HepG2 (cell line): ENCODE measurements around the gene SPATA25. TPM values are rescaled to one million over a fixed set of nuclear protein-coding genes. Genes with fewer than 3 reads are reported as not detected.

Experiments
- CBX2 ChIP-seq, 2 experiments: fragments of 200-600 bp in 1 of 2; sonication (generic); formaldehyde crosslinking in 1 of 2; IDR thresholded peaks; 2 replicates each; pipeline versions ENCODE4 v1.7.0 to v1.8.1; 2018 to 2022; ENCODE audit warnings: low read depth in 2 of 2, low read length in 1 of 2, mild to moderate bottlenecking in 1 of 2, missing genetic modification reagents in 1 of 2
- DR1 ChIP-seq: sonication (generic); formaldehyde crosslinking; IDR thresholded peaks from 2 replicates; pipeline ENCODE4 v1.8.0; 2021; ENCODE audit warnings: mild to moderate bottlenecking, missing genetic modification reagents, inconsistent platforms
- HOXA9 ChIP-seq: sonication (generic); formaldehyde crosslinking; IDR thresholded peaks from 2 replicates; pipeline ENCODE4 v1.8.1; 2022; ENCODE audit warnings: missing genetic modification reagents, mild to moderate bottlenecking, moderate library complexity, borderline replicate concordance
- IKZF1 ChIP-seq: fragments of 450-650 bp; IDR thresholded peaks from 2 replicates; pipeline ENCODE4 v1.7.1; 2016
- ISX ChIP-seq: sonication (generic); formaldehyde crosslinking; conservative IDR thresholded peaks from 2 replicates; pipeline ENCODE4 v1.5.0; 2020; ENCODE audit warnings: missing genetic modification reagents
- KDM3A ChIP-seq: IDR thresholded peaks from 2 replicates; pipeline ENCODE4 v1.6.1; 2018; ENCODE audit warnings: low read depth, missing compliant biosample characterization
- KLF12 ChIP-seq: sonication (generic); formaldehyde crosslinking; IDR thresholded peaks from 2 replicates; pipeline ENCODE4 v1.4.0; 2020; ENCODE audit warnings: missing genetic modification reagents, borderline replicate concordance
- MAF1 ChIP-seq: sonication (generic); formaldehyde crosslinking; IDR thresholded peaks from 2 replicates; pipeline ENCODE4 v1.5.0; 2020; ENCODE audit warnings: missing genetic modification reagents, borderline replicate concordance
- MIER2 ChIP-seq: IDR thresholded peaks from 2 replicates; pipeline ENCODE4 v1.6.1; 2016; ENCODE audit warnings: missing biosample characterization, missing genetic modification reagents
- NFYB ChIP-seq: sonication (generic); formaldehyde crosslinking; IDR thresholded peaks from 2 replicates; pipeline ENCODE4 v1.4.0; 2020; ENCODE audit warnings: missing genetic modification reagents
- POLR2AphosphoS5 ChIP-seq: IDR thresholded peaks from 2 replicates; pipeline ENCODE4 v1.6.1; 2012; ENCODE audit warnings: low read depth, low read length
- PRMT3 ChIP-seq: sonication (generic); formaldehyde crosslinking; IDR thresholded peaks from 2 replicates; pipeline ENCODE4 v1.8.1; 2022; ENCODE audit warnings: low read depth, mild to moderate bottlenecking, moderate library complexity, missing genetic modification reagents, borderline replicate concordance
- REPIN1 ChIP-seq: sonication (generic); formaldehyde crosslinking; IDR thresholded peaks from 2 replicates; pipeline ENCODE4 v1.8.0; 2022; ENCODE audit warnings: missing genetic modification reagents, low read depth, mild to moderate bottlenecking, borderline replicate concordance
- SP140L ChIP-seq: sonication (generic); formaldehyde crosslinking; IDR thresholded peaks from 2 replicates; pipeline ENCODE4 v1.4.0; 2020; ENCODE audit warnings: missing genetic modification reagents, borderline replicate concordance
- ZKSCAN8 ChIP-seq: IDR thresholded peaks from 2 replicates; pipeline ENCODE4 v1.6.1; 2016; ENCODE audit warnings: borderline replicate concordance, missing genetic modification reagents, missing compliant biosample characterization
- ZNF143 ChIP-seq: sonication (generic); formaldehyde crosslinking; IDR thresholded peaks from 2 replicates; pipeline ENCODE4 v1.4.0; 2020; ENCODE audit warnings: missing genetic modification reagents
- ZNF331 ChIP-seq: sonication (generic); formaldehyde crosslinking; IDR thresholded peaks from 2 replicates; pipeline ENCODE4 v1.4.0; 2020; ENCODE audit warnings: missing genetic modification reagents
- ZNF468 ChIP-seq: sonication (generic); formaldehyde crosslinking; IDR thresholded peaks from 2 replicates; pipeline ENCODE4 v1.8.0; 2022; ENCODE audit warnings: mild to moderate bottlenecking, moderate library complexity, missing genetic modification reagents
- ZNF557 ChIP-seq: sonication (generic); formaldehyde crosslinking; IDR thresholded peaks from 2 replicates; pipeline ENCODE4 v1.4.0; 2020; ENCODE audit warnings: missing genetic modification reagents
- ZNF614 ChIP-seq: IDR thresholded peaks from 2 replicates; pipeline ENCODE4 v1.6.1; 2018; ENCODE audit warnings: missing biosample characterization, missing genetic modification reagents, inconsistent platforms, borderline replicate concordance
- ZNF615 ChIP-seq: sonication (generic); formaldehyde crosslinking; IDR thresholded peaks from 2 replicates; pipeline ENCODE4 v1.5.0; 2020; ENCODE audit warnings: mild to moderate bottlenecking, missing genetic modification reagents, borderline replicate concordance
- ZNF766 ChIP-seq: sonication (generic); formaldehyde crosslinking; IDR thresholded peaks from 2 replicates; pipeline ENCODE4 v1.5.0; 2020; ENCODE audit warnings: missing genetic modification reagents, borderline replicate concordance
- ZNF773 ChIP-seq: sonication (generic); formaldehyde crosslinking; IDR thresholded peaks from 2 replicates; pipeline ENCODE4 v1.4.0; 2020; ENCODE audit warnings: missing genetic modification reagents, borderline replicate concordance
- polyA plus RNA-seq, 8 experiments: library from polyadenylated mRNA; depleted of rRNA in 3 of 8; stranded (reverse) in 7 of 8; unstranded in 1 of 8; fragments of >200 nt; fragmentation: Illumina TruSeq in 4 of 8; extraction: Trizol in 4 of 8; gene quantifications; 2 replicates each; pipeline versions ENCODE4 v1.2.1 to v1.2.3, GENCODE V29; 2011 to 2016; ENCODE audit warnings: low read depth in 4 of 8, missing spikeins in 1 of 8, mixed read lengths in 1 of 8; ENCODE audit not compliant: insufficient read depth in 1 of 8
- total RNA-seq, 5 experiments: library from RNA; depleted of rRNA; stranded (reverse); fragments of >200 nt; fragmentation: Illumina TruSeq; extraction: Trizol; gene quantifications; 2 replicates each; pipeline ENCODE4 v1.2.3, GENCODE V29; 2016; ENCODE audit warnings: low read depth in 1 of 5
- TF ChIP-seq, protein P1 (sequence below): sonication (generic); formaldehyde crosslinking; IDR thresholded peaks from 2 replicates; pipeline ENCODE4 v1.5.1; 2020; ENCODE audit warnings: missing genetic modification reagents, mild to moderate bottlenecking, borderline replicate concordance
- TF ChIP-seq, protein P2 (sequence below): sonication (generic); formaldehyde crosslinking; IDR thresholded peaks from 2 replicates; pipeline ENCODE4 v1.5.0; 2020; ENCODE audit warnings: missing genetic modification reagents

SPATA25 gene
- total and polyA plus RNA-seq, 2 of the 13 experiments (the other 11 are each of a cell fraction or from before 2014, with no cell fraction given), result 4.8 to 7.6 TPM

DNA sequence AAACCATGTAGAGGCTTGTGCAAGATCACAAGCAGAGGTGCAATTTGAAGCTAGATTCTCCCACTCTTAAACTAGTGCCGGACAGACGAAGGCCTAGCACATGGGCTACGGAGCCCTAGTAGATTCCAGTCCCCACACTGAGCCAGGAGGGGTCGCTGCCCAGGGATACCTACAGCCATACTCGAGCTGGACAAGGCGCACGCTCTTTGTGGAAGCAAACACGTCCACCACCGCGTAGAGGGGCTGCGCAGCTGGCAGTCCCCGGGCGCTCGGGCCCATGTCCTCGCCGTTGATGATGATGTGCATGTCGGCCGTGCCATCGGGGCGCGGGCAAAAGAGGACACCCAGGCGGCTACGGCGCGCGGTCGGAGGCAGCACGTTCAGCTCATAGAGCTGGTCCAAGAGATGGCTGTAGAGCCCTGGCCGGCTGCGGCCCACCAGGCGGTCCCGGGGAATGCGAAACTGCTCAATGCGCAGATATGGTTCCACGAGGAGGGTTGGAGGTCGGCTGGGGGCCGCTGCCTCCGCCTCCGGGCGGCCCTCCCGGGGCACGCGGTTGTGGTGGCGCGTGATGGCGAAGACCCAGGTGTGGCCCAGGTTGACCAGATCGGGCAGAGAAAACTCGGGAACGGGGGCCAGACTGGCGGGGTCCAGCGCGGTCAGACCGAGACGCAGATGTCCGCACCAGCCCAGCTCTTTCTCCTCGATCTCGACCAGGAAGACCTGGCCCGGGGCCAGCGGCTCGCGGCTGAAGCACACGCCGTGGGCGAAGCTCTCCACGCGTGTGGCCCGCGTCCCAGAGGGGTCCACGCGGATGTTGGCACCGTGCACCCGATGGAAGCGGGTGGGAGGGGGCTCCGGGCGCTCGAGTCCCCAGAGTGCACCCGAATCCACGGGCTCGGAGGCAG, 2.9 kb upstream of the SPATA25 start (continued):
- TF ChIP-seq ZNF331 (CRISPR knock-in tag) (peak; percentile 94), POLR2AphosphoS5 (peak; percentile 74), ZKSCAN8 (CRISPR knock-in tag) (peak; percentile 84), KDM3A (CRISPR knock-in tag) (peak; percentile 70; the same call in 1 of the 2 replicates), CBX2 (IDR thresholded peaks at IDR 0.05; ENCODE audit: low read depth, low read length) (no peak; the same call in 1 of the 2 replicates), CBX2 (CRISPR knock-in tag; IDR thresholded peaks at IDR 0.05; ENCODE audit: low read depth) (0 out of 2 replicates have a peak, but pooled peaks have one; percentile 10), NFYB (CRISPR knock-in tag) (peak; percentile 42; the same call in 1 of the 2 replicates), ZNF143 (0 out of 2 replicates have a peak, but pooled peaks have one; percentile 40), IKZF1 (no peak), ZNF614 (CRISPR knock-in tag) (peak; percentile 89), REPIN1 (CRISPR knock-in tag) (peak; percentile 92; the same call in 1 of the 2 replicates), ZNF615 (CRISPR knock-in tag) (no peak; the same call in 1 of the 2 replicates), SP140L (peak; percentile 82; the same call in 1 of the 2 replicates), ZNF557 (CRISPR knock-in tag) (0 out of 2 replicates have a peak, but pooled peaks have one; percentile 69), MAF1 (CRISPR knock-in tag) (peak; percentile 74; the same call in 1 of the 2 replicates), DR1 (CRISPR knock-in tag) (no peak; the same call in 1 of the 2 replicates), KLF12 (CRISPR knock-in tag) (no peak), ZNF468 (CRISPR knock-in tag) (no peak; the same call in 1 of the 2 replicates), HOXA9 (CRISPR knock-in tag) (no peak; the same call in 1 of the 2 replicates), PRMT3 (CRISPR knock-in tag) (no peak), ZNF773 (CRISPR knock-in tag) (peak; percentile 36), ISX (CRISPR knock-in tag) (no peak), MIER2 (CRISPR knock-in tag) (no peak), ZNF766 (CRISPR knock-in tag) (no peak; the same call in 1 of the 2 replicates)
- TF ChIP-seq, protein P1, sequence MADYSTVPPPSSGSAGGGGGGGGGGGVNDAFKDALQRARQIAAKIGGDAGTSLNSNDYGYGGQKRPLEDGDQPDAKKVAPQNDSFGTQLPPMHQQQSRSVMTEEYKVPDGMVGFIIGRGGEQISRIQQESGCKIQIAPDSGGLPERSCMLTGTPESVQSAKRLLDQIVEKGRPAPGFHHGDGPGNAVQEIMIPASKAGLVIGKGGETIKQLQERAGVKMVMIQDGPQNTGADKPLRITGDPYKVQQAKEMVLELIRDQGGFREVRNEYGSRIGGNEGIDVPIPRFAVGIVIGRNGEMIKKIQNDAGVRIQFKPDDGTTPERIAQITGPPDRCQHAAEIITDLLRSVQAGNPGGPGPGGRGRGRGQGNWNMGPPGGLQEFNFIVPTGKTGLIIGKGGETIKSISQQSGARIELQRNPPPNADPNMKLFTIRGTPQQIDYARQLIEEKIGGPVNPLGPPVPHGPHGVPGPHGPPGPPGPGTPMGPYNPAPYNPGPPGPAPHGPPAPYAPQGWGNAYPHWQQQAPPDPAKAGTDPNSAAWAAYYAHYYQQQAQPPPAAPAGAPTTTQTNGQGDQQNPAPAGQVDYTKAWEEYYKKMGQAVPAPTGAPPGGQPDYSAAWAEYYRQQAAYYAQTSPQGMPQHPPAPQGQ (CRISPR knock-in tag), result peak; percentile 91
- TF ChIP-seq, protein P2, sequence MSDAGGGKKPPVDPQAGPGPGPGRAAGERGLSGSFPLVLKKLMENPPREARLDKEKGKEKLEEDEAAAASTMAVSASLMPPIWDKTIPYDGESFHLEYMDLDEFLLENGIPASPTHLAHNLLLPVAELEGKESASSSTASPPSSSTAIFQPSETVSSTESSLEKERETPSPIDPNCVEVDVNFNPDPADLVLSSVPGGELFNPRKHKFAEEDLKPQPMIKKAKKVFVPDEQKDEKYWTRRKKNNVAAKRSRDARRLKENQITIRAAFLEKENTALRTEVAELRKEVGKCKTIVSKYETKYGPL (CRISPR knock-in tag), result no peak; the same call in 1 of the 2 replicates
